GM12801 (cell line): ENCODE measurements around the gene ALDH3B1.

Experiments used
- TF ChIP-seq, protein P1 (sequence below): IDR thresholded peaks from one replicate; pipeline ENCODE4 v1.5.1; 2011; ENCODE audit warnings: control low read depth; ENCODE audit not compliant: insufficient read length; ENCODE audit errors: extremely low read depth

Gene ALDH3B1

DNA sequence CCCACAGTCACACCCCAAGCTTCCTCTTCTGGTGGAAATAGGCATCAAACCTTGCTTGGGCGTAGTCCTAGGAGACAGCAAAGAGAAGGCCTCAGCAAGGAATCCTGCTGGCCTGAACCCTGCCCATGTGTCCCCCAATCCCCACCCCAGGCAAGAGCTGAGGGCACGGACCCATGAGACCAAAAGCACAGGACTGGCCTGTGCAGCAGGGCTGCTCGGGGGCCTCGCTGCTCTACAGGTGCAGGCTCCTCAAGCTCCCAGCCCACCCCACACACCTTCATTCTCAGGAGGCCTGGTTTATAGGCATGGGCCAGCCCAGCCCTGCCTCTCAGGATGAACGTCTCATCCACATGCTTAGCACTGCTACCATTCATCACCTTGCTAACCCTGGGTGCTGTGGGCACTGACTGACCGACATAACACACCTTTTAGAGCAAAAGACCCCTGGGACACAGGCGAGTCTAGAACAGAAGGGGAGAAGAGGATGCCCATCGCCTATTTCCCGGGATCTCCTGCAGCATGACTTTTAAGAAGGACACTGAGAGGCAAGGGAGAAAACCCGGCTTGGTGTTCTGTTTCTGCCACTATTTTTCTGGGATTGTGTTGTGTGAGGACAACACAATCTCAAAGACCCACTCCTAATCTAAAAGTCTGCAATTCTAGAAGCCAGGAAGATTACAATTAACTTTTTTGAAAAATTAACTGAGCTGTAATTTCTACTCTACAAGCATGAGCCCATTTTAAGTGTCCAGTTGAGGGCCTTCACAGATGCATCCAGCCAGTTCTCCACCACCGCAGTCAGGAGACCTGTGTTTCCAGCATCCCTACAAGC is 44.1 kb downstream of the ALDH3B1 start:
- TF ChIP-seq, protein P1, sequence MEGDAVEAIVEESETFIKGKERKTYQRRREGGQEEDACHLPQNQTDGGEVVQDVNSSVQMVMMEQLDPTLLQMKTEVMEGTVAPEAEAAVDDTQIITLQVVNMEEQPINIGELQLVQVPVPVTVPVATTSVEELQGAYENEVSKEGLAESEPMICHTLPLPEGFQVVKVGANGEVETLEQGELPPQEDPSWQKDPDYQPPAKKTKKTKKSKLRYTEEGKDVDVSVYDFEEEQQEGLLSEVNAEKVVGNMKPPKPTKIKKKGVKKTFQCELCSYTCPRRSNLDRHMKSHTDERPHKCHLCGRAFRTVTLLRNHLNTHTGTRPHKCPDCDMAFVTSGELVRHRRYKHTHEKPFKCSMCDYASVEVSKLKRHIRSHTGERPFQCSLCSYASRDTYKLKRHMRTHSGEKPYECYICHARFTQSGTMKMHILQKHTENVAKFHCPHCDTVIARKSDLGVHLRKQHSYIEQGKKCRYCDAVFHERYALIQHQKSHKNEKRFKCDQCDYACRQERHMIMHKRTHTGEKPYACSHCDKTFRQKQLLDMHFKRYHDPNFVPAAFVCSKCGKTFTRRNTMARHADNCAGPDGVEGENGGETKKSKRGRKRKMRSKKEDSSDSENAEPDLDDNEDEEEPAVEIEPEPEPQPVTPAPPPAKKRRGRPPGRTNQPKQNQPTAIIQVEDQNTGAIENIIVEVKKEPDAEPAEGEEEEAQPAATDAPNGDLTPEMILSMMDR: no peak

DNA sequence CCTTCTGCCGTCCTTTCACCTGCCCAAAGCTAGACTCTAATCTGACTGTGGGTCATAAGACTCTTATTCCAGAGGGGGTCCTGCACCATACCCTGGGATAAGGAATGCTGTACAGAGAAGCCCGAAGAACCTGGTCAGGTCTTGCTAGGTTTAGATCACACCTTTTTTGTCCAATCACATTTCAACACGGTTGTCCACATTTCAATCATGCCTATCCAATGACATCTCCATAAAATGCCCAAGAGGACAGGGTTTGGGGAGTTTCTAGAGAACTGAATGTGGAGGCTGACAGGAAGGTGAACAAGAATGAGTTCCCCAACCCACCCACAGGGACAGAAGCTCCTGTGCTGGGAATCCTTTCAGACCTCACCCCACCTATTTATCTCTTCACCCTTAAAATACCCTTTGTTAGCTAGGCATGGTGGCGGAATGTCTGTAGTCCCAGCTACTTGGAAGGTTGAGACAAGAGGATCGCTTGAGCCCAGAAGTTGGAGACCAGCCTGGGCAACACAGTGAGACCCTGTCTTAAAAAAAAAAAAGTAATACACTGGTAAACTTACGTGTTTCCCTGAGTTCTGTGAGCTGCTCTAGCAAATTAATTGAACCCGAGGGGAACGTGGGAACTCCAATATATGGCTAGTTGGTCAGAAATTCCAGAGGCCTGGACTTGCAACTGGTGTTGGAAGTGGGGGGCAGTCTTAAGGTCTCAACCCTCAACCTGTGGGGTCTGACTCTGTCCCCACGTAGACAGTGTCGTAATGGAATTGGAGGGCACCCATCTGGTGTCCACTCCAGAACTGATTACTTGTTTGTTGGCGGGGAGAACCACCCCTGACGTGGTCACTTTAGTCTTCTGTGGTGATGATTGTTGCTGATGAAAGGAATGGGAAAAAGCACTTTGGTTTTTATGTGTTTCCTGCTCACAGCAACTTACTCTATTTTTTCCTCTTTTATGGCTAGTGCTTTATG is 46.5 kb downstream of the ALDH3B1 start:
- TF ChIP-seq, protein P1: no peak

DNA sequence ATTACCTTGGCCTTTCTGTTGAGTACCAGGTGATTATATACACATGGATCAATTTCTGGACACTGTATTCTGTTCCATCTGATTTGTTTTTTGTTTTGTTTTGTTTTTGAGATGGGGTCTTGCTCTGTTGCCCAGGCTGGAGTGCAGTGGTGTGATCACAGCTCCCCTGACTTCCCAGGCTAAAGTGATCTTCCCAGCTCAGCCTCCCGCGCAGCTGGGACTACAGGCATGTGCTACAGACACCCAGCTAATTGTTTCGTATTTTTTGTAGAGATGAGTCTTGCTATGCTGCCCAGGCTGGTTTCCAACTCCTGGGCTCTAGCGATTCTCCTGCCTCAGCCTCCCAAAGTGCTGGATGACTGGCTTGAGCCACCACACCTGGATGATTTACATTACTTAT is 47.7 kb downstream of the ALDH3B1 start:
- TF ChIP-seq, protein P1: no peak

DNA sequence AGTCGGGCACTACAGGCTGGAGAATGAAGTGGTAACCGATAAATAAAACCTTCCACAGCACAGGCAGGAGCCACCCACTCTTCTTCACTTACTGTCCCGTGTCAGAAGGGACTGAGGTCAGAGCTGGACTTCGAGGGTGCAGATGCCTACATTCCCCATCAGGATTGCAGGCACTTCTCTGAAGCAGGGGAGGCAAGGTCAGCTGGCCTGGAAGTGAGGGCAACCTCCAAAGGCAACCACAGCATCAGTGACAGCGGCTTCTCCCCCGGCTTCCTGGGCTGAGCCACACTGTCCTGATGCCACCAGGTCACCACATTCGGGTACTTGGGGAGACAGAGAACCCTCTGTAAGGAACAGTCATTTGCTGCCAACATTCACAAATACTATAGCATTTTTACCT is 51.4 kb downstream of the ALDH3B1 start:
- TF ChIP-seq, protein P1: no peak

DNA sequence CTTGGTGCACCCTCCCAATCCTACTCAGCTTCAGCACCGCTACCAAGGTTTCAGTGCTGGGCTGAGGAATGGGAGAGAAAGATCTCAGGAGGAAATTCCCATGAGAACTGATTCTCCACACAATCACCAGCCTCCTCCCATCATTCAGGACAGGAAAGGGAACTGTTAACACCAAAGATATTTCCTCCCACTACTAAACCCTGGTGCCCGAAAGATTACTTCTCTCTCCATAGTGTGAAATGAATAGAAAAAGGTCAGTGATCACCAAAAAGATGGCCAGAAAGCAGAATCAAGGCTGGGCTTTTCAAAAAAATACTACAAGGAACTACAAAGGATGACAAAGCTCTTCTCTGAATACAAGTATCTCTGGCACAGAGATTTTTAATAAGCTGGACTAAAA is 54.8 kb downstream of the ALDH3B1 start:
- TF ChIP-seq, protein P1: no peak

DNA sequence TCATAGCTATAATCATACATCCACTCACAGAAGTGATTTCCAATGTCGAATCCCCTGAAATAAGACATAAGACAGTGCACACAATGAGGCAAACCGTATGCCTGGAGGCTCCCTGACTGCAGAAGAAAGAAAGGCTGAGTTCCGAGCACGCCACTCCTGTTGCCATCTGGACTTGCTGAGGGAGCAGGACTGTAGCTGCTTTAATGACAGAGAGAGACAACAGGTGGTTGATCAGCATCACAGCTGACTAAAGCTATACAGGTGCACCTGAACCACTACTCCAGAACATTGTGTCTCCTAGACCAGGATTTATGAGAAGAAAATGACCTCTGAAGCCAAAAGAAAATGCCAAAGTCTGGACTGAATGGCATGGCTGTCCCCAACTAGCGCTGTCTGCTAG is 55.7 kb downstream of the ALDH3B1 start:
- TF ChIP-seq, protein P1: no peak

DNA sequence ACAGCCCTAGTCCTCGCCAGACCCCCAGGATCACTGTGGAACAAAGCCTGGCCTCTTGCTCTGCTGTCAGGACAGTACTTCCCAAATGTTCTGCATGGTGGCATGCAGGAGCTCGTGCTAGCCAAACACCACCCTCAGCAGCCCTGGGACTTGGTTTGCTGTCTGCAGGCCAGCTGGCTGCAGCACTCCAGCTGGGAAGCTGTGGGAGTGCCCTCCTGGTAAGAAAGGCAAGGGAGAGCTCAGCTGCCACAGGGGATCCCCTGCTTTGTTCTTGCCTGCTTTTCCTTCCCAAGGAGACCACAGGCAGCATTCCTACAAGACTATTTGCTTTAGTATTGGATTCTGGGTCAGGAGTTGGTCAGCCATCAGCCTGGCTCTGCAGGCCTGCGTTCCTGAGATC is 56.6 kb downstream of the ALDH3B1 start:
- TF ChIP-seq, protein P1: no peak
